Measurements from ENCODE around the gene CCDC137. TPM values are rescaled to one million over a fixed set of nuclear protein-coding genes. Genes with fewer than 3 reads are reported as not detected.

CCDC137 gene
- polyA plus RNA-seq, 3 donors: 2.4 to 8.8 (median 3.6) TPM

DNA sequence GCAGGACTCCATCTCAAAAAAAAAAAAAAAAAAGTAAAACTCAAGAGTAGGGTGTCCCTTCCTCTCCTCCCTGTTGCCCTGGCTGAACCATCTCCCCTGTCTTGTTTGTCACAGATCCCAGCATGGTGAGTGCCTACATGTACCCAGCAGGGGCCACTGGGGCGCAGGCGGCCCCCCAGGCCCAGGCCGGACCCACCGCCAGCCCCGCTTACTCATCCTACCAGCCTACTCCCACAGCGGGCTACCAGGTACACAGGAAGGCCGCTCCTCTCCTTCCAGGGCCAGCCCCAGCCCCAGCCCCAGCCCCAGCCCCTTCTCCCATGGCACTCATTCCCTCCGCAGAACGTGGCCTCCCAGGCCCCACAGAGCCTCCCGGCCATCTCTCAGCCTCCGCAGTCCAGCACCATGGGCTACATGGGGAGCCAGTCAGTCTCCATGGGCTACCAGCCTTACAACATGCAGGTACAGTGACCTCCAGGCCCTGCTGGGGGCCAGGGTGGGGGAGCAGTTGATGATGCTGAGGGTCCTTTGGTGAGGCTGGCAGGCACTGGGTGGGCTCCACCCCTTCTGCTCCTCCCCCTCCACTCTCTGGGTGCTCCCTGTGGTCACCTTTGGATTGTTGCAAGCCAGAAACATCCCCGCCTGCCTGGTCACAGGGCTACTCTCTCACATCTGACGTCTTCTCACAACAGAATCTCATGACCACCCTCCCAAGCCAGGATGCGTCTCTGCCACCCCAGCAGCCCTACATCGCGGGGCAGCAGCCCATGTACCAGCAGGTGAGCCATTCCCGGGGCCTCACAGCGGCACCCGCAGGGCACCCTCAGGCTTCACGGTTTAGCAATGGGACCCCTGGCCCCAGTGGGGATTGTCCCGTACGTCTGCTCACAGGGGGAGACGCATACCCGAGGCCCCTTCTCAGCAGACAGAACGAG is 34.1 kb downstream of the CCDC137 start:
- H3K4me3 ChIP-seq (replicated peaks in 1 of 3; ENCODE audit: low read depth in 2 of 3, low read length in 3 of 3): no peak overlapping the region
- H3K4me2 ChIP-seq (replicated peaks; ENCODE audit: extremely low read depth, low read length, poor library complexity, severe bottlenecking): no peak overlapping the region
- Mint-ChIP-seq H3K27ac (peak overlapping the region in 5 of 7 donors; percentile 19 to 79 (median 48)), H3K4me3 (no peak overlapping the region), H3K27me3 (ENCODE audit: low read depth in 3 of 3) (peaks cover 0 to 5% (median 1%) of the 10 kb centered on the region in 3 donors), H3K4me1 (peaks cover 29% of the 10 kb centered on the region), H3K36me3 (peaks cover 49 to 73% of the 10 kb centered on the region in 2 donors), H3K9me3 (peaks cover 0 to 2% (median 0%) of the 10 kb centered on the region in 7 donors)
- TF ChIP-seq CTCF (IDR thresholded peaks at IDR 0.05): no peak
- H3K9ac ChIP-seq (ENCODE audit: insufficient read depth, low read length, poor library complexity, severe bottlenecking): no peak overlapping the region
- H3K36me3 ChIP-seq (replicated peaks in 1 of 2; ENCODE audit: control insufficient read depth in 1 of 2, insufficient read depth in 2 of 2, low read length in 2 of 2): peaks cover 52 to 65% of the 10 kb centered on the region in 2 donors
- no peak overlapping the region for H2AFZ ChIP-seq (ENCODE audit: insufficient read depth, low read depth, low read length, poor library complexity, severe bottlenecking)
- peaks cover 75% of the 10 kb centered on the region for H3K79me2 ChIP-seq (ENCODE audit: insufficient read depth, low read length)
- no peaks in the 10 kb centered on the region for H3K9me3 ChIP-seq (replicated peaks in 1 of 2; ENCODE audit: control insufficient read depth in 1 of 2, insufficient read depth in 1 of 2, low read length in 2 of 2)
- WGBS (ENCODE audit: insufficient coverage): 92% methylated on average over 24 of the region's 25 CpGs
- no peaks in the 10 kb centered on the region for H3K27me3 ChIP-seq (ENCODE audit: control insufficient read depth in 2 of 2, insufficient read depth in 2 of 2, low read length in 2 of 2)
- peak overlapping the region in 1 of 2 donors; percentile 97 for H3K27ac ChIP-seq (ENCODE audit: low read depth in 1 of 2, low read length in 2 of 2)
- intact Hi-C loops (cut with micrococcal nuclease): loop anchor here in 1 of 2 donors (5.0 kb wide), 1 partner anchor 33 kb away; the partner anchor contains the start of genes CCDC137 and OXLD1
- H3K4me1 ChIP-seq (ENCODE audit: control insufficient read depth in 1 of 2, insufficient read depth in 2 of 2, low read length in 2 of 2): peaks cover 22 to 32% of the 10 kb centered on the region in 2 donors
- H4K20me1 ChIP-seq (ENCODE audit: insufficient read depth, low read length): peaks cover 65% of the 10 kb centered on the region
- no peak for DNase-seq

GRCh38 chr17:81701288-81702071 is 34.9 kb downstream of the CCDC137 start:
- no peak for TF ChIP-seq CTCF (IDR thresholded peaks at IDR 0.05)
- Histone ChIP-seq H3K4me1 (ENCODE audit: control insufficient read depth in 1 of 2, insufficient read depth in 2 of 2, low read length in 2 of 2) (peaks cover 22 to 32% of the 10 kb centered on the region in 2 donors), H3K4me3 (replicated peaks in 1 of 3; ENCODE audit: low read depth in 2 of 3, low read length in 3 of 3) (peak overlapping the region in 1 of 3 experiments; percentile 89), H3K9me3 (replicated peaks in 1 of 2; ENCODE audit: control insufficient read depth in 1 of 2, insufficient read depth in 1 of 2, low read length in 2 of 2) (no peaks in the 10 kb centered on the region), H3K27me3 (ENCODE audit: control insufficient read depth in 2 of 2, insufficient read depth in 2 of 2, low read length in 2 of 2) (no peaks in the 10 kb centered on the region), H2AFZ (ENCODE audit: insufficient read depth, low read depth, low read length, poor library complexity, severe bottlenecking) (no peak overlapping the region), H3K79me2 (ENCODE audit: insufficient read depth, low read length) (peaks cover 76% of the 10 kb centered on the region), H3K36me3 (replicated peaks in 1 of 2; ENCODE audit: control insufficient read depth in 1 of 2, insufficient read depth in 2 of 2, low read length in 2 of 2) (peaks cover 49 to 65% of the 10 kb centered on the region in 2 donors), H3K27ac (ENCODE audit: low read depth in 1 of 2, low read length in 2 of 2) (peak overlapping the region; percentile 86 to 97), H3K4me2 (replicated peaks; ENCODE audit: extremely low read depth, low read length, poor library complexity, severe bottlenecking) (peak overlapping the region; percentile 86), H3K9ac (ENCODE audit: insufficient read depth, low read length, poor library complexity, severe bottlenecking) (peak overlapping the region; percentile 97), H4K20me1 (ENCODE audit: insufficient read depth, low read length) (peaks cover 56% of the 10 kb centered on the region)
- Mint-ChIP-seq H3K27me3 (ENCODE audit: low read depth in 3 of 3) (peaks cover 0 to 5% (median 1%) of the 10 kb centered on the region in 3 donors), H3K4me3 (peak overlapping the region in 1 of 2 donors; percentile 96), H3K36me3 (peaks cover 50 to 73% of the 10 kb centered on the region in 2 donors), H3K9me3 (peaks cover 0 to 2% (median 0%) of the 10 kb centered on the region in 7 donors), H3K27ac (peak overlapping the region in 6 of 7 donors; percentile 81 to 97 (median 94)), H3K4me1 (peaks cover 29% of the 10 kb centered on the region)
- no peak for DNase-seq
- 83% methylated on average over 16 of the region's 23 CpGs for whole genome bisulfite sequencing (ENCODE audit: insufficient coverage)
- intact Hi-C loops (cut with micrococcal nuclease): loop anchor here in 1 of 2 donors (2.0 to 5.0 kb wide), 2 partner anchors 19 to 34 kb away; partner anchors contain the start of genes ARL16, CCDC137 and OXLD1
